Measurements from ENCODE around the gene FAM83C.

- TF ChIP-seq CTCF (IDR thresholded peaks at IDR 0.05), result no peak
- TF ChIP-seq POLR2AphosphoS5 (IDR thresholded peaks at IDR 0.05), result no peak
- TF ChIP-seq EP300 (IDR thresholded peaks at IDR 0.05), result no peak
- TF ChIP-seq POLR2A (IDR thresholded peaks at IDR 0.05), result no peak
Measured at GRCh38 chr20:35314816-35315631, 22.8 kb upstream of the FAM83C start.
